22Rv1 (cell line): ENCODE results near the gene SORCS2.

Experiments
- ZFX ChIP-seq: fragments of 450-650 bp; IDR thresholded peaks from 2 replicates; pipeline ENCODE4 v1.6.1; 2017; ENCODE audit warnings: antibody characterized with exemption, borderline replicate concordance
- TF ChIP-seq, protein P1 (sequence below): fragments of 450-650 bp; IDR thresholded peaks from 2 replicates; pipeline ENCODE4 v1.5.1; 2017; ENCODE audit warnings: mild to moderate bottlenecking

DNA sequence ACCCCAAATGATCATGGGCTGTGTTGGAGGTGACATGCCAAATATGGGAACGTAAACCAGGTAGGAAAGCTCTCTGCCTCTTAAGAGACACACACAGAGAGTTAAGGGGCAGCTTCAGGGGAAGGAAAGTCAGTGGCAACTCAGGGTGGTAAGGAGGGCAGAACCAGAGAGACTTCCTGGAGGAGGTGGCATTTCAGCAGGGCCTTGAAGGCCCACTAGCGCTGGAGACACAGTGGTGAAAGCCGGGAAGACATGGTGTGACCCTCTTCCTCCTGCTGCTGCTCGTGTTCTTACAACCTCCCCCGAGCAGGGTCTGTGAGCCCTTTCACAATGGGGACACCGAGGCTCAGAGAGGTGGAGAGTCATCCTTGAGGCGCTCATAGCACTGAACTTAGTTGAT, 68.2 kb downstream of the SORCS2 start:
- TF ChIP-seq, protein P1, sequence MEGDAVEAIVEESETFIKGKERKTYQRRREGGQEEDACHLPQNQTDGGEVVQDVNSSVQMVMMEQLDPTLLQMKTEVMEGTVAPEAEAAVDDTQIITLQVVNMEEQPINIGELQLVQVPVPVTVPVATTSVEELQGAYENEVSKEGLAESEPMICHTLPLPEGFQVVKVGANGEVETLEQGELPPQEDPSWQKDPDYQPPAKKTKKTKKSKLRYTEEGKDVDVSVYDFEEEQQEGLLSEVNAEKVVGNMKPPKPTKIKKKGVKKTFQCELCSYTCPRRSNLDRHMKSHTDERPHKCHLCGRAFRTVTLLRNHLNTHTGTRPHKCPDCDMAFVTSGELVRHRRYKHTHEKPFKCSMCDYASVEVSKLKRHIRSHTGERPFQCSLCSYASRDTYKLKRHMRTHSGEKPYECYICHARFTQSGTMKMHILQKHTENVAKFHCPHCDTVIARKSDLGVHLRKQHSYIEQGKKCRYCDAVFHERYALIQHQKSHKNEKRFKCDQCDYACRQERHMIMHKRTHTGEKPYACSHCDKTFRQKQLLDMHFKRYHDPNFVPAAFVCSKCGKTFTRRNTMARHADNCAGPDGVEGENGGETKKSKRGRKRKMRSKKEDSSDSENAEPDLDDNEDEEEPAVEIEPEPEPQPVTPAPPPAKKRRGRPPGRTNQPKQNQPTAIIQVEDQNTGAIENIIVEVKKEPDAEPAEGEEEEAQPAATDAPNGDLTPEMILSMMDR = no peak
- TF ChIP-seq ZFX = no peak
